Stimulated activated CD4-positive, alpha-beta T cell treated with anti-CD3 and anti-CD28 coated beads, Interleukin-1b, Interleukin-23, amount 100 ng/mL, for 4 hours (primary cell): ENCODE measurements around the gene ADNP.

Source experiments
- DNase-seq, 2 donors: peaks; one replicate each; pipeline ENCODE4 v3.0.0-alpha.2; 2020; ENCODE audit warnings: low read depth in 2 of 2

The ADNP gene

GRCh38 chr20:50874111-50874757 is 57.0 kb downstream of the ADNP start:
- no peak for DNase-seq

- no peak for DNase-seq
Measured at GRCh38 chr20:50873585-50873984, 57.7 kb downstream of the ADNP start.

- no peak for DNase-seq
Measured at GRCh38 chr20:50872560-50873425, 58.4 kb downstream of the ADNP start.

GRCh38 chr20:50870561-50871161 is 60.6 kb downstream of the ADNP start:
- DNase-seq: no peak

GRCh38 chr20:50868509-50869495 is 62.4 kb downstream of the ADNP start:
- DNase-seq: no peak

GRCh38 chr20:50867805-50868204 is 63.4 kb downstream of the ADNP start:
- DNase-seq: no peak

- DNase-seq: no peak
Measured at GRCh38 chr20:50866831-50867230, 64.4 kb downstream of the ADNP start.

GRCh38 chr20:50866036-50866685 is 65.1 kb downstream of the ADNP start:
- DNase-seq: no peak

GRCh38 chr20:50865591-50865990 is 65.6 kb downstream of the ADNP start:
- DNase-seq: no peak

- no peak for DNase-seq
Measured at GRCh38 chr20:50865114-50865513, 66.1 kb downstream of the ADNP start.

GRCh38 chr20:50862546-50862945 is 68.7 kb downstream of the ADNP start:
- no peak for DNase-seq

- no peak for DNase-seq
Measured at GRCh38 chr20:50861012-50861411, 70.2 kb downstream of the ADNP start.

- no peak for DNase-seq
Measured at GRCh38 chr20:50859161-50859560, 72.1 kb downstream of the ADNP start.

- DNase-seq: no peak
Measured at GRCh38 chr20:50858525-50858924, 72.7 kb downstream of the ADNP start.

- DNase-seq: no peak
Measured at GRCh38 chr20:50857348-50857747, 73.9 kb downstream of the ADNP start.

- no peak for DNase-seq
Measured at GRCh38 chr20:50856475-50857041, 74.7 kb downstream of the ADNP start.

GRCh38 chr20:50855498-50856474 is 75.5 kb downstream of the ADNP start:
- DNase-seq: no peak

GRCh38 chr20:50854506-50855249 is 76.6 kb downstream of the ADNP start:
- no peak for DNase-seq

- no peak for DNase-seq
Measured at GRCh38 chr20:50852085-50852484, 79.2 kb downstream of the ADNP start.
